HG02798 (cell line): Measurements from ENCODE around the gene TAF8.
A peak's percentile ranks its signal among the peaks of the same experiment; 100 is the strongest.

Experiments used
- ATAC-seq: cut with Tn5 transposase; IDR thresholded peaks from one replicate; pipeline ENCODE4 v1.9.1; 2021; ENCODE audit warnings: mild to moderate bottlenecking; ENCODE audit not compliant: unreplicated experiment, poor library complexity

Gene TAF8

GRCh38 chr6:42091718-42092023 lies 41.3 kb downstream of the TAF8 start:
- ATAC-seq, result no peak

GRCh38 chr6:42093582-42094329 lies 43.4 kb downstream of the TAF8 start:
- no peak for ATAC-seq

- ATAC-seq, result no peak
Measured at GRCh38 chr6:42095094-42095493, 44.8 kb downstream of the TAF8 start.

- ATAC-seq, result no peak
Measured at GRCh38 chr6:42095776-42096541, 45.6 kb downstream of the TAF8 start.

GRCh38 chr6:42099340-42100028 lies 49.2 kb downstream of the TAF8 start:
- no peak for ATAC-seq

GRCh38 chr6:42100029-42100901 lies 49.9 kb downstream of the TAF8 start:
- ATAC-seq, result no peak

- no peak for ATAC-seq
Measured at GRCh38 chr6:42101186-42101657, 50.9 kb downstream of the TAF8 start.

GRCh38 chr6:42103216-42103615 lies 52.9 kb downstream of the TAF8 start:
- no peak for ATAC-seq

- ATAC-seq, result no peak
Measured at GRCh38 chr6:42103753-42104094, 53.4 kb downstream of the TAF8 start.

- peak; percentile 70 for ATAC-seq
Measured at GRCh38 chr6:42104095-42104803, 53.9 kb downstream of the TAF8 start.

GRCh38 chr6:42104804-42105125 lies 54.4 kb downstream of the TAF8 start:
- no peak for ATAC-seq

- ATAC-seq, result no peak
Measured at GRCh38 chr6:42105156-42105648, 54.9 kb downstream of the TAF8 start.

- ATAC-seq, result no peak
Measured at GRCh38 chr6:42105709-42106108, 55.4 kb downstream of the TAF8 start.

GRCh38 chr6:42106112-42107023 lies 56.0 kb downstream of the TAF8 start:
- ATAC-seq, result no peak

GRCh38 chr6:42108071-42108470 lies 57.7 kb downstream of the TAF8 start:
- ATAC-seq, result no peak

GRCh38 chr6:42110683-42111082 lies 60.4 kb downstream of the TAF8 start:
- ATAC-seq, result no peak

- ATAC-seq, result no peak
Measured at GRCh38 chr6:42112351-42112750, 62.0 kb downstream of the TAF8 start.

GRCh38 chr6:42113936-42114636 lies 63.8 kb downstream of the TAF8 start:
- no peak for ATAC-seq
